Lung (tissue), 12 donors: ENCODE data around the gene GLB1L2. TPM values are rescaled to one million over a fixed set of nuclear protein-coding genes. Genes with fewer than 3 reads are reported as not detected.

ENCODE experiments used
- ATAC-seq: fragments of 200-7000 bp; cut with Tn5 transposase; one replicate; pipeline ENCODE4 v1.9.1; 2020; ENCODE audit warnings: moderate number of reproducible peaks; ENCODE audit not compliant: insufficient read depth, low FRiP score
- DNase-seq, 3 donors: peaks; one replicate each; pipeline ENCODE4 v3.0.0-alpha.2; 2013 to 2017
- H3K27ac ChIP-seq, 2 donors: one replicate each; pipeline ENCODE4 v1.5.1; 2013; ENCODE audit warnings: mild to moderate bottlenecking in 2 of 2, moderate library complexity in 2 of 2, control low read depth in 1 of 2, inconsistent platforms in 1 of 2, low read depth in 1 of 2, low read length in 1 of 2
- H3K27me3 ChIP-seq, 3 donors: one replicate each; pipeline ENCODE4 v1.5.1; 2013; ENCODE audit warnings: low read length in 2 of 3; ENCODE audit not compliant: control insufficient read depth in 3 of 3, insufficient read depth in 3 of 3
- H3K36me3 ChIP-seq, 4 donors: one replicate each; pipeline ENCODE4 v1.5.1; 2013; ENCODE audit warnings: low read length in 4 of 4, mild to moderate bottlenecking in 1 of 4, moderate library complexity in 1 of 4; ENCODE audit not compliant: control insufficient read depth in 4 of 4, insufficient read depth in 4 of 4
- H3K4me1 ChIP-seq, 5 donors: one replicate each; pipeline ENCODE4 v1.5.1; 2013; ENCODE audit warnings: low read length in 5 of 5, mild to moderate bottlenecking in 2 of 5, moderate library complexity in 1 of 5; ENCODE audit not compliant: control insufficient read depth in 5 of 5, insufficient read depth in 5 of 5
- H3K4me3 ChIP-seq: one replicate; pipeline ENCODE4 v1.5.1; 2013; ENCODE audit warnings: mild to moderate bottlenecking, control low read depth, moderate library complexity
- H3K9ac ChIP-seq, 2 donors: one replicate each; pipeline ENCODE4 v1.5.1; 2013; ENCODE audit warnings: low read length in 2 of 2, control low read depth in 1 of 2; ENCODE audit not compliant: insufficient read depth in 1 of 2
- H3K9me3 ChIP-seq, 4 donors: one replicate each; pipeline ENCODE4 v1.5.1; 2013; ENCODE audit warnings: low read length in 3 of 4, mild to moderate bottlenecking in 1 of 4, moderate library complexity in 1 of 4; ENCODE audit not compliant: control insufficient read depth in 4 of 4, insufficient read depth in 3 of 4
- CTCF ChIP-seq: IDR thresholded peaks from 2 replicates; pipeline ENCODE4 v1.5.1; 2012; ENCODE audit warnings: mild to moderate bottlenecking; ENCODE audit errors: control extremely low read depth, extremely low read depth
- WGBS, 2 donors: extraction: QIAGEN DNeasy Blood & Tissue Kit; methylation state at CpG; one replicate each; pipeline ENCODE4 v1.1.7; 2013; 5-methylcytosine and 5-hydroxymethylcytosine counted together
- polyA plus RNA-seq, 2 donors: library from polyadenylated mRNA; stranded (reverse); fragments of 200-250 nt; gene quantifications; one replicate each; pipeline ENCODE4 v1.2.1, GENCODE V29; 2013
- total RNA-seq, 2 donors: library from RNA; depleted of rRNA in 1 of 2; stranded (reverse); fragments of >200 nt in 1 of 2; gene quantifications; one replicate each; pipeline ENCODE4 v1.2.1, GENCODE V29; 2014 to 2021
- donor health status: control.
- donor health status: control.
- donor health status: Bipolar disorder and iron deficiency.
- donor health status: healthy.
- donor health status: DM: yes; HTN: yes; CAD: no.

Gene GLB1L2
- total and polyA plus RNA-seq, 4 donors = 7.1 to 13.6 (median 9.3) TPM

GRCh38 chr11:134376150-134376921 lies 44.5 kb downstream of the GLB1L2 start:
- no peak for TF ChIP-seq CTCF
- 77 to 84% methylated on average over 18 of the region's 18 CpGs for WGBS, 2 donors
- no peak for ATAC-seq

DNA sequence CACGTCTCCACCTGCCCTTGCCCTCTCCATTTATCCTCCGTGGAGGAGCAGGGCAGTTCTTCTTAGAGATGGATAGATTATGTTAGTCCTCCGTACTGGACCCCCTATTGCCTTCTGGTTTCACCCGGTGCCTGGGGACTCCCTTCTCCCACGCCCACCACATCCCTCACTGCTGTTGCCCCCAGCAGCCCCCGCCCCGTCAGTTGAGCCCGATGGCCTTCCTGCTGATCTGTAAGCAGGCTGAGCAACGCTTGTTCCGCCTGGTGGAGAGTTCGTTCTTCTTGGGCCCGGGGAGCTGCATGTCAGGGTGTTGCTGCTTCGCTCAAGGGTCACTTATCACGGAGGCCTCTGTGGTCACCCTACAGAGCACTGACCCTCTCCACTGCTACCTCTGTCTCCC lies 46.1 kb downstream of the GLB1L2 start:
- no peaks in the 10 kb centered on the region for H3K36me3 ChIP-seq
- ATAC-seq (no peak), DNase-seq (no peak)
- no peak overlapping the region for H3K9ac ChIP-seq
- H3K4me1 ChIP-seq = no peaks in the 10 kb centered on the region
- WGBS, 2 donors = 82 to 91% methylated on average over 14 of the region's 14 CpGs
- no peak overlapping the region for H3K4me3 ChIP-seq
- no peak overlapping the region for H3K27ac ChIP-seq
- no peak for TF ChIP-seq CTCF
- no peaks in the 10 kb centered on the region for H3K27me3 ChIP-seq
- peaks cover 0 to 2% (median 0%) of the 10 kb centered on the region in 4 donors for H3K9me3 ChIP-seq

More at GRCh38 chr11:134376150-134376921, 44.5 kb downstream of the GLB1L2 start:
- Histone ChIP-seq H3K4me3 (no peak overlapping the region), H3K4me1 (no peaks in the 10 kb centered on the region), H3K27ac (no peak overlapping the region), H3K9me3 (peaks cover 0 to 2% (median 0%) of the 10 kb centered on the region in 4 donors), H3K9ac (no peak overlapping the region), H3K27me3 (no peaks in the 10 kb centered on the region), H3K36me3 (no peaks in the 10 kb centered on the region)
- no peak for DNase-seq

DNA sequence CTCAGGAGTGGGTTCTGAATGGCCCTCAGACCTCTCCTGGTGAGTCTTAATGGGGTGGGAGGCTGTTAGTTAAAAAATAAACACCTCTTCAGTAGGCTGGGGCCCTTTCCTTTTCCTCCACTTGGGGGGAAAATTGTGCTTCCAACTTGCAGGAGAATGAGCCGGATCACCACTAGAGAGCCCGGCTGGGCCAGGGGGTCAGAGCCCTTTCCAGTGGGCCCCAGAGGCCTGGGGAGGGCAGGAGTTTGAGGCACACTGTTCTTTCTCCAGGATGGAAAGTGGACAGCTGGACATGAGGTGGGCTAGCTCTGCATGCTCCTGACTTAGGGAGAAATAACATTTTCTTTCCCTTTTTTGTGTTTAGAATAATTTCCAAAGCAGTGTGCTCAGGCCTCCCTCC lies 47.5 kb downstream of the GLB1L2 start:
- no peak overlapping the region for H3K4me3 ChIP-seq
- H3K27ac ChIP-seq = no peak overlapping the region
- no peak overlapping the region for H3K9ac ChIP-seq
- 70 to 88% methylated on average over 2 of the region's 2 CpGs for WGBS, 2 donors
- no peak for DNase-seq
- no peak for ATAC-seq
- TF ChIP-seq CTCF = no peak
- no peaks in the 10 kb centered on the region for H3K27me3 ChIP-seq
- peaks cover 0 to 6% (median 0%) of the 10 kb centered on the region in 4 donors for H3K9me3 ChIP-seq
- H3K4me1 ChIP-seq = no peaks in the 10 kb centered on the region
- no peaks in the 10 kb centered on the region for H3K36me3 ChIP-seq
